ENCODE measurements around the gene KRT77.

The KRT77 gene

DNA sequence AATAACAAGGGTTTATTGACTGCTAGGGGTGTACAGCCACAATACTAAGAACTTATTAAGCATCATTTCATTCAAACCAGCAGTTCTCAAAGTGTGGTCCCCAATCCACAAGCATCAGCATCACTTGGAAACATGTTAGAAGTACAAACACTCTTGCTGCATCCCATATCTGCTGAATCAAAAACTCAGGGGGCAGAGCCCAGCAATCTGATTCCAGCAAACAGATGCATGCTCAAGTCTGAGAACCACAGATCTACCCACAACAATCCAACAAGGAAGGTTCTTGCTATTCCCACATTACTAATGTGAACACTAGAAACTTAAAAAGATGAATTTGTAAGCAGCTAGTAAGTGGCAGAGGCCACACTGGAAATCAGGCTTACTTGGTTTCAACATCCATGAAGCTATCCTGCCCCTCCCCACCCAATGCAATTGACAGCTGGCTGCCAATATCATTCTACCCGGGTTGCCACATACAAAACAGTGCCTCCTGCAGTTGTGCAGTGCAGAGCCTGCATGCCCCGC lies 6.2 kb downstream of the KRT77 start:
- intact Hi-C loops (cut with DNase I), result no loop called here
- no peak for DNase-seq

DNA sequence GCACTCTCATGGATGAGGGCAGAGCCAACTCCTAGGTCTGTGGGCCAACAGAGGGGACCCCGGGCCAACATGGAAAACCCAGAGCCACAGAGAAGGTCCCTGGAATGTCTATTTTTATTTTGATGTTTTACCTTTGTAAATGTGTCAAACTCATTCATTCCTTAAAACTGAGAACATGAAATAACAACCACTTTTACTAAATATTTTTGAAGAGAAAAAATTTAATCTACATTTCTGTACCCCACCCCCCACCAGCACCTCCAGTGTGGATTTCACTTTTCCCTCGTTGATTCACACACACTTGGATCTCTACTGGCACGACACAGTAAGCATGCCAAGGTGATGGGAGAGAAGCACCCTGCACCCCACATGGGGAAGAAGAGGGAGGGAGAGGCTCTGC lies 6.7 kb downstream of the KRT77 start:
- intact Hi-C loops (cut with DNase I), result no loop called here
- DNase-seq, result no peak

DNA sequence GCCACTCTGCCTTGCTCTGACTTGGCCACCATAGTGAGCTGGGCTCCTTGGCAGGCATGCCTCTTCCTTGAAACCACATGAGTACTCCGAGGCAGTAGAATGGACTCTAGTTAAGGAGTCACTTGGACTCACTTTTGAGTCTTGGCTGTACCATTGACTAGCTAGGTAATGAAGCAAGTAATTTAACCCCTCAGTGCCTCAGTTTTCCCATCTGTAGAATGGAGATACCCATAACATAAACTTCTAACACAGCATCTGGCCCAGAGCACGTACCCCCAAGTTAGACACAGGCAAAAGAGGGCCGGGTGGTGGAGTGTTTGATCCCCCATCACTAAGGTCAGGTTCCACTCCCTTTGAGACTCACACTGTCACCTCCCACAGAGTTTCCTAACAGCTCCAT lies 8.3 kb downstream of the KRT77 start:
- intact Hi-C loops (cut with DNase I), result no loop called here
- no peak for DNase-seq

DNA sequence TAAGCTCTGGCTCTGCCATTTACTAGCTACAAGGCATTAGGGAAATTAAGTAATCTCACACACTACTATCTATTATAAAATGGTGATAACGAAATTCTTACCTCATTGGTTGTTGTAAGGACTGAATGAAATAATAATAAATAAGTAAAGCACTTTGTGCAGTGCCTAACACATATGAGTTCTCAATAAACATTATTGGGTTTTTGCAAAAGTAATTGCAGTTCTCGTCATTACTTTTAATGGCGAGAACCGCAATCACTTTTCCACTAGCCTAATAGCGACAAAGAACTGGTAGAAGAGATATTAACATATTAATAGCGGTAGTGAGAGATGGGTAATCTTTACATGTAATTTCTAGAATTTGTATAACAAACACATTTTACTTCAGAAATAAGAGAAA lies 9.2 kb downstream of the KRT77 start:
- DNase-seq, result no peak
- intact Hi-C loops (cut with DNase I), result no loop called here

DNA sequence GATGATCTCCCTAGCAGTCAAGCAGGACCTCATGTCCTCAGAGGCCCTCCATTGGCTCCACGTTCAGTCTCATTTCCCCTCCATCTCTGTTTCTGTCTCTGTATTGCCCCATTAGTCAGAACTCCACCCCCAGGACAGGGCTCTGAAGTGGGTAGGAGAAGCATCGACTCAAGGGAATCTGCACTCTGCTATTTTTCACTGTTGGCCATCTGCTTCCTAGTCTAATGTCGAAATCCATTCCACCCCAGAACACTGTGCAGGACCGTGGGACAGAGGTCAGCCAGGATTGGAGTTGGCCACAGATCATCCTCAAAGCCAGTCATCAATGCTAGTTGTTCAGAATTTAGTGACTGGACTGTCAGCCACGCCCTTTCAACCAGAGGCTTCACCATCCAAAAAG lies 10.1 kb downstream of the KRT77 start:
- intact Hi-C loops (cut with DNase I), result no loop called here
- no peak for DNase-seq

DNA sequence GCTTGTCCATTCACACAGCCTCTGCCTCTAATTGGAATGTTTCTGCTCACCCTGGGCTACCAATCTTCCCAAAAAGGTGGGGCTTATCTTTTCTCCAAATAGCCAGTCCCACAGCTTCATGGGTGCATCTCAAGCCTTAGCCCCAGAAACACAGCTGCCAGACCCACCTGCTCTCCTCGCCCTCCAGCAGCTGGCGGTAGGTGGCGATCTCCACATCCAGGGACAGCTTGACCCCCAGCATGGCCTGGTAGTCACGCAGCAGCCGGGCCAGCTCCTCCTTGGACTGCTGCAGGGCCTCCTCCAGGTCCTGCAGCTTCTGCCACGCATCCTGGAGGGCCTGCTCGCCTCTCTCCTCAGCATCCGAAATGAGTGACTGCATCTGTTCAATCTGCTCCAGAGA lies 11.1 kb downstream of the KRT77 start:
- intact Hi-C loops (cut with DNase I), result no loop called here
- DNase-seq, result no peak

DNA sequence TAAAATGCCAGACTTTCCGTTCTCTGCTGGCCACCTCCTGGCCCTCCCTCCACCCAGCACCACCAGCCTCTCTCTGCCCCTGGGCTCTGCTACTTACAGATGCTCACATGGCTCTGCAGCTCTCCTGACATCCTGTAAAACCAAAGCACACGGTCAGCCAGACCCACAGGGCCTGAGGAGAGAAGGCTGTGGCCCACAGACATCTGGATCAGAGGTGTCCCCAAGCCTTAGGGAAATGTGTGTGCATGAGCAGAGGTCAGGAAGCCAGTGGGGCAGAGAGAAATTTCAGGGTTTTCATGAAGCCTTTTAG lies 11.5 kb downstream of the KRT77 start:
- intact Hi-C loops (cut with DNase I), result no loop called here
- DNase-seq, result no peak

DNA sequence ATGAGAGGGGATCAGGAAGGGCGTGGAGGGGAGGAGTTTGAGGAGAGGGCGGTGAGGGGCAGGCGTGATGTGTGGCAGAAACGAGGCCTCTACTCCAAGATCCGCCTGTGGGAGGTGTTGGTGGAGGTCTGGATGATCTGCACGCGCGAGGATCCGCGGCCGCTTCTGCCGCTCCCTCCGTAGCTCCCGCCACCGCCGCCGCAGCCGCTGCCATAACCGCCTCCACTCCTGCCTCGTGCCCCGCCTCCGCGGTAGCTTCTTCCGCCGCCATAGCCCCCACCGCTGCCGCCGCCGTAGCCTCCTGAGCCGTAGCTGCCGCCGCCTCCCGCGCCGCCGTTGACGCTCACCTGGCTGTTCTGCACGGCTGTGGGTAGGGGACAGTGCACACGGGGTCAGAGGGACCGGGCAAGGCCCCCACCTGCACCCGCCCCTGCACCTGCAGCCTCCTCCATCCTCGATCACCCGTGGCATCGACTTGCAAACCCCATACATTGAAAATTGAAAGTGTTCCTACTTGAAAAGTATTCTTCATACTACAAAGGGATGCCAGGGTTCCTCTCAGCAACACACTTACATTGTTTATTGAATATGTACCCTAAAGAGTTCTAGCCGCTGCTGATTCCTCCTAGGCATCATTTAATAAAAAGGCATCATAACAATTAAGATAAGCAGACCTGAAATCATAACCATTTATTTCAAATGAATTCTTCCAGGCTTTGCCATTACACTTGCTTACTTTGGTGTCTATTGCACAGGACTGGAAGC lies 12.1 kb downstream of the KRT77 start:
- peak in 36 of 42 donors; percentile 4 to 73 (median 34) for DNase-seq
- intact Hi-C loops (cut with DNase I), result no loop called here

DNA sequence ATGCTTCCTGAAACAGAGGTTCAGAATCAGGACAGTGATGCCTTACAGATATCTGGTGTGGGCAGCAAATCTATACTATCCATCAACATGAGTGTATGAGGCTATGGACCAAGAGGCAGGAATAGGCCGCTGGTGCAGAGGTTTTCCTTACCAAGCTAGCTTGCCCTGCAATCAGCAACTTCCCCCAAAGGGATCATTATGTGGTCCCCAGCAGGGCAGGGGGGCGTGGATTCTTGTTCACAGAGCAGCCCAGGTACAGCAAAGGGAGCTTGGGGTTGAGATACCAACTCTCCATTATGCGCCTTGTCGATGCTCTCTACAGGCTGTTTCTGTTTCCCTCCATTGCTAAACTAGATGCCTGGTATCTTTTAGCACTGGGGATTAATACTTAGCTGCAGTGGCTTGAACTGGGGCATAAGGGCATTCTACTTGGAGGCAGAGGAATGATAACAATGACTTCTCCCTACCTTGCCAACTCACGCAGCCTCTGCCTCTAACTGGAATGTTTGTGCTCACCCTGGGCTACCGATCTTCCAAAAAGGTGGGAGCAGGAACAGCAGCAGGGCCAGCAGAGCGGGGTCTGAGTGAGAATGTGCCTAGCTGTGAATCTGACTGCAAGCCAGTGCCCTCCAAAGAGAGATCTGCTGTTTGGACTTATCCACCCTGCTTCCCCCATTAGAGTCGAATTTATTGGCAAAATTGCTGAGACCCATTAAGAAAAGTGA lies 12.8 kb downstream of the KRT77 start:
- intact Hi-C loops (cut with DNase I), result no loop called here
- DNase-seq, result no peak

DNA sequence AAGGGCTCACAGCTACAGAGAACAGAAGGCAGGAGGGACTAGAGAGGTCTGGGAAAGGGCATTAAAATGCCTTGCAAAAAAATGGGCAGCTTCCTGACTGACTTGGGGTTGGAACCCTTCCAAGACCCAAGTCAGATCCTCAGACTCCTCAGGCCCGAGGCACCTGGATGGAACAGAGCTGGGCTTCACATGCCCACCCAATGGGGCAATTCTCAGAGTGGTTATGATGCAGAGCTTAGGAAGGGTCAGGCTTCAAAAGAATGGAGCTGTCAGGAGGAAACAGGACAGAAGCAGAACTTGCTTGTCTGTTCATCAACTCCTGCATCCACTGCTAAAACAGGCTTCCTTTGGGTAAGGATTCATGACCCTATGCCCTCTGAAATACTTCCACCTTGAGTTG lies 13.4 kb downstream of the KRT77 start:
- intact Hi-C loops (cut with DNase I), result no loop called here
- DNase-seq, result no peak

DNA sequence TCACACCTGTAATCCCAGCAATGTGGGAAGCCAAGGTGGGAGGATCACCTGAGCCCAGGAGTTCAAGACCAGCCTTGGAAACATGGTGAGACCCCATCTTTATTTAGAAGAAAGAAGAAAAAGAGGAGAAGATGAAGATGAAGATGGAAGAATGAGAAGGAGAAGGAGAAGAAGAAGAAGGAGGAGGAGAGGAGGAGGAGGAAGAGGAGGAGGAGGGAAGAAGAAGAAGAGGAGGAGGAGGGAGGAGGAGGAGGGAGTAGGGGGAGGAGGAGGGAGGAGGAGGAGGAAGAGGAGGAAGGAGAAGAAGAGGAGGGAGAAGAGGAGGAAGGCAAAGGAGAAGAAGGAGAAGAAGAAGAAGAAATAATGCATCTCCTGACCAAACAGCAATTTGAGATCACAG lies 14.1 kb downstream of the KRT77 start:
- no peak for DNase-seq
- intact Hi-C loops (cut with DNase I), result no loop called here

DNA sequence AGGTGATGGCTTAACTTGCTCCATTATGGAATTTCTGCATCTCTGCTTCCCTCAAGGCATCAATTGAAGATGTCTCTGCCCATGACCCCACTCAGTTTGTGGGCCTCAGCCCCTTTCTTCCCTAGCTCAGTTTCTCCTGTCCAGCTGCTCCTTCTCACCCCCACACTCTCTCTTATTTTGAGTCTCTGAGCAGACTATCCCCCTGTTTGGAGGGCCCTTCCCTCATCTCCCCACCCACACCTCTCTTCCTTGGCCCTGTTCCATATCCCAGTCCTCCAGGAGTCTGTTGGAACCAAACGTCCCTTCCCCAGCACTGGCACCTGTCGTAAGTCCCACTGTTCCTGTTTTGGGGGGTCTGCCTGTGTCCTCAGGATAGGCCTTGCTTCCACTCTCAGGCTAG lies 14.8 kb downstream of the KRT77 start:
- intact Hi-C loops (cut with DNase I), result no loop called here
- DNase-seq, result no peak

DNA sequence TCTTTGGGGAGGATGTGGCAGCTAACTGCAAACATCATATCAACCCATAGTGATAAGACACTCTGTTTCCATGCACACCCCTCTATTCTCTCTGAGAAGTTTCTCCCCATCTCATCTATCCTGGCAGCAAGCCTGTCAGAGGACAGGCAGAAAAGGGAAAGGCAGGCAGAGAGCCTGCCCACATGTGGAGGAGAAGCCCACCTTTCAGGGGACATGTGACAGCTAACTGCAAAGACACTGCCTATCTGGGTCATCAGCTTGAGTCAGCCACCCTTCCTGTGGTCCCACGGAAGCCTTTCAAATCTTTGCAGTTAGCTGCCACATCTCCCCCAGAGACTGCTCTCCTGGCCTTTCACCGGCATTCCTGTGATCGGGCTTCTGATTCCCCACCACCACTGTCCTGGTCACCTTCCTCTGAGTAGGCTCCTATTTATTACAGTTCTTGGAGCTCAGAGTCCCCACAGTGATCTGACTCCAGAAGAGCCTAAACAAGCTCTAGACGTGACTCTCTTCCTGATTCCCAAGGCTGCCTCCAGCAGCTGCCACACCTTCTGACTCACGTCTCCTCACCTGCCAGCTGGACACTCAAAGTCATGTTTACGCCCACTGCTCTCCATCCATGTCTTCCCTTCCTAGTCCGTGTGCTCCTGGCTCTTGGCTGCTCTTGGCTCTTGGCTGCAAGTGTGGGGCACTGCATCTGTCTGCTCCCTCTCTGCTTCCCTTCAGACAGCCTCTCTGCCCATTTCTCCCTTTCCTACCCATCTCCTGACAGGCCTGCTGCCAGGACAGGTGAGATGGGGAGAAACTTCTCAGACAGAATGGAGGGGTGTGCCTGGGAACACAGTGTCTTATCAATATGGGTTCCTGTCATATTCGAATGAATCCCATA lies 15.6 kb downstream of the KRT77 start:
- intact Hi-C loops (cut with DNase I), result no loop called here
- DNase-seq, result no peak

DNA sequence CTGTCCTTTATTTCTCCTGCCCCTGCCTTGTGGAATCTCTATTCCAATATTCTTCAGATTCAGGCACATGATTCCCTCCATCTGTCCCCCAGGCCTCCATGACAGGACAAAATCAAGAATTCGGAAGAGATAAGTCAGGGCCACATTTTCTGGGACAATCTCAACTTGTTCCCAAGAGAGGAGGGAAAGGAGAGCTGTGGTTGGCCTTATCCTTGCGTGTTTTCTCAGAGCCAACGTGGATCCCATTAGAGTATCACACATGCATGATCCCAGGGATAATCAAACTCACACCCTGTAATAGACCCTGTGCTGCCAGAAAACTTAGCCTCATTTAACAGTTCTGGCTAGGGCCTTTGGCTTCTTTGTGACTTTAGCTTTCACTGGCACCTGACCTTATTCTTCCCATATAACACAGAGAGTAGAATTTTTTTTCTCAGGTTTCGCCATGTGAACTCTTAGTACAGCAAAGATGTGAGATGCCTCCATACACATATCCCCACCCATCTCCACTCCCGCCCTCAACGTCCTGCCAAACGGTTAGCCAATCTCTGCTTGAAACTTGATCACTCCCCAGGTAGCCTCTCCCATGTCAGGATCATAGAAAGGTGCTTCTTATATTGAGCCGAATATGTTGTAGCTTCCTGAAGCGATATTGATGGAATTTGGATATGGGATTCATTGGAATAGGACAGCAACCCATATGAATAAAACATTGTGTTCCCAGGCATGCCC lies 16.4 kb downstream of the KRT77 start:
- DNase-seq, result no peak
- intact Hi-C loops (cut with DNase I), result no loop called here

DNA sequence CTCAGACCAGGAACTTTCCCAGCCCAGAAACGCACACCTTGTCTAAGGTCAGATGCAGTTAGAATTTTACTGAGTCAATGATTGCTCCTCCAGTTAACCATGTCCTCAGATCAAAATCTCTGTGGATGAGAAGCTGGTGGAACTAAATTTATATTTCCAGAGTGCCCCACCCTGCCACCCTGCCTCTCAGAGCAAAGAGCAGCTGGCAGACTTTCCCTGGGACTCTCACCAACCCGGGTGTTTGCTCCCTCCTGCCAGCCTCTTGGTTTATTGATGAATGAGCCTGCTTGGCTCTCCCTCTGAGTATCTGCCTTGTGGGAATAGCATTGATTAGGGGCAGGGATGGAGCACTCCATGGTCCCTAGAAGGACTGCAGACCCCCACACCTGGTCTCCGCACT lies 17.3 kb downstream of the KRT77 start:
- intact Hi-C loops (cut with DNase I), result no loop called here
- DNase-seq, result no peak

DNA sequence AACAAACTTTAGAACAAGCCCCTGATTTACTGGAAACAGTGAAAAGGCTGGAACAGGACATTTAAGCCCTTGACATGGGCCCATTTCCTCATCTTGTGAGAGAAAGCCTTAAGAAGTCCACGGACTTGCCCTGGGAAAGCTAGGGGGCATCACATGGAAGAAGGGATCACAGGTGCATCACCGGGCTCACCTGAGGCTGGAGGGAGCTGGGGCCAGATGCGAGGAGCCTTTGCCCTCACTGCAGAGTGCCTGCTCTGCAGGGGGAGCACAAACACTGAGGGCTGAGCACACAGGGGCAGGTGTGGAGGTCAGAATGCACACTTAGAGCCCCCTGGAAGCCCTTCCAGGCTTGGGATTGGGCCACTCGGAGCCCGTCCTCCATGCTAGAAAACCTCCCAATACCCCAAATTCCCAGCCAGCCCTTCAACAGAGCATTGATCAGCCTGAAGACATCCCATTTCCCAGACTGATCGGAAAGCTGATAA lies 17.9 kb downstream of the KRT77 start:
- intact Hi-C loops (cut with DNase I), result no loop called here
- no peak for DNase-seq

DNA sequence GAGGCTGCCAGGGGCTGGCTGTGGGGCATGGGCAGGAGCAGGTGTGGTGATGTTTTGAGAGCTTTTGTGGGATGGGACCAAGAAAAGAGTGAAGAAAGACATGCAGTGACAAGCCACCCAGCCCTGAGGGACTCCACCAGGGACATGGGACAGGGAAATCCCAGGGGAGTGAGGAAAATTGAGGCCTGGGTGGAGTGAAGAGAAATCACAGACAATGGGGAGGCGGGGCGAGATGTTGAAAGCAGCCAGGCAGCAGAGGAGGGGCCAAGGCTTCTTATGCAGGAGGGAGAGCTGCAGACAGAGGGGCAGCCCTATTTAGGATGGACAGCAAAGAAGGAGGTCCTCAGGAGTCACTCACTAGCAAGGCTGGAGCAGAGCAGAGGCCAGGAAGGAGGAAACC lies 18.9 kb downstream of the KRT77 start:
- intact Hi-C loops (cut with DNase I), result no loop called here

DNA sequence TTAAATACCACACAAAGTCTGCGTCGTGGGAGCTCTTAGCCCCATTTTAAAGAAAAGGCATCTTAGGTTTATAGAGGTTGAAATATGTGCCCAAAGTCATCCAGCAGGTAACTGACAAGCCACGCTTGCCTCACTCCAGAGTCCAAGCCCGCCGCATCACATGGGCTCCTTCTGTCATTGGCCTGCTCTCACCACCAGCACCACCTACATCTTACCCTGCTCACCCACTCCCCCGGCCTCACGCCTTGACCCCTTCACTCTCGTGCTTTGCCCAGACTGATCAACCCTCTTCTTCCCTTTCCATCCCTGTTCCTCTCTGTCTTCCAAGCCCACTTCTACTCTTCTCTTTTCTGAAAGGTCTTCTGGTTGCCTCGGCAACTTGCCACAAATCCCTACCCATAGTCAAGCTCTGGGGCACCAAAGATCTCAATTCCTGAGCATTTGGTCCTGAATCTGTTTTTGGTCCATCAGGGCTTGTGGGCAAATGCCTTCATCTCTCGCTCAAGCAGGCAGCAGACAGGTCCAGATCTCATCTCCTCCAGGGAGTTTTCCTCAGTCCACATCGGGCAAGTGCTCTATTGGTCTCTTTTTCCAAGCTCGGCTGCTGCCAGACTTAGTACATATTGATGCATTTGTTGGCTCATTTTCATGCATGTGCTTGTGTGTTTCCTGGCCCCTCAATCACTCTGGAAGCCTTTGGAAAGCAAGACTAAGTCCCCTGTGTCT lies 19.6 kb downstream of the KRT77 start:
- DNase-seq, result no peak
- intact Hi-C loops (cut with DNase I), result no loop called here

More for the DNA sequence above, 18.9 kb downstream of the KRT77 start:
- DNase-seq, result no peak

All from head of caudate nucleus (tissue), 42 donors.